Measurements from ENCODE around the gene ALDH2.
A peak's percentile ranks its signal among the peaks of the same experiment; 100 is the strongest.

The ALDH2 gene

DNA sequence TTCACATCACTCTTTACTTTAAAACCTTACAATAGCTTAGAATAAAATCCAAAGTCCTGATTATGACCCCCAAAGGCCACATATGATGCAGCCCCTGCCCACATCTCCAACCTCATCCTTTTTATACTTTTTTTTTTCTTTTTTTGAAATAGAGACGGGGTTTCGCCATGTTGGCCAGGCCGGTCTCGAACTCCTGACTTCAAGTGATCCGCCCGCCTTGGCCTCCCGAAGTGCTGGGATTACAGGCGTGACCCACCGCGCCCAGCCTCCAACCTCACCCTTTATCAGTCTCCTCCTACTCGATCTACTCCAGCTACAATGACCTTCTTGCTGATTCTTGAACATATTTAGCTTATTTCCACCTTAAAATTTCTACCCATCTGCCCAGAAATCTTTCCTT is 74.1 kb downstream of the ALDH2 start:
- H3K36me3 ChIP-seq (ENCODE audit: control insufficient read depth in 1 of 2, insufficient read depth in 2 of 2, low read length in 2 of 2): peaks cover 4 to 16% of the 10 kb centered on the region in 2 donors
- H3K27ac ChIP-seq (ENCODE audit: low read depth, low read length): no peak overlapping the region
- H3K9me3 ChIP-seq (ENCODE audit: control insufficient read depth in 1 of 2, low read length in 2 of 2): no peaks in the 10 kb centered on the region
- H3K4me3 ChIP-seq (ENCODE audit: low read depth in 1 of 2, low read length in 2 of 2): peak overlapping the region; percentile 85 to 92
- peak overlapping the region; percentile 80 to 84 for H3K9ac ChIP-seq (ENCODE audit: low read depth in 1 of 2, low read length in 2 of 2)
- no peaks in the 10 kb centered on the region for H3K27me3 ChIP-seq (ENCODE audit: control insufficient read depth in 1 of 2, insufficient read depth in 2 of 2, low read length in 2 of 2)
- peaks cover 25 to 36% of the 10 kb centered on the region in 2 donors for H3K4me1 ChIP-seq (ENCODE audit: control insufficient read depth in 1 of 2, insufficient read depth in 2 of 2, low read length in 2 of 2)

DNA sequence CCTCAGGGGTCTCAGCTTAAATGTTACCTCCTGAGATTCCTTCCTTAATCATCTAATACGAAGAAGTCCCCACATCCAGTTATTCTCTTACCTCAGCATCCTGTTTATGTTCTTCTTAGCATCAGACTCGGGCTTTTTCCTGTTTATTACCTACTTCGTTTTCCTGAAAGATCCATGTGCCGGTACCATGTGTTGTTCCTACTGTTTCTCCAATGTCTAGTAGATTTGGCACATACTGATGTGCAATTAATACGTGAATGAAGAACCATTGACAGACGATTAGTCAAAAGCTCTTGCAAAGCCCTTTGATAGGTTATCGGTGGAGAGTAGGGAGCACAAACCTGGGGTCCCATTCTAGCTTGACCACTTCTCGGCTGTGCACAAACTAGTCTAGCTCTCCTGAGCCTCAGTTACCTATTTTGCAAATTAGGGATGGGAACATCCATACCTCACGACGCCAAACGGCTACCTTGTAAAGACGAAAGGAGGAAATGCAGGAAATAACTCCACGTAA is 74.6 kb downstream of the ALDH2 start:
- Histone ChIP-seq H3K4me3 (ENCODE audit: low read depth in 1 of 2, low read length in 2 of 2) (peak overlapping the region; percentile 85 to 92), H3K36me3 (ENCODE audit: control insufficient read depth in 1 of 2, insufficient read depth in 2 of 2, low read length in 2 of 2) (peaks cover 4 to 16% of the 10 kb centered on the region in 2 donors), H3K27me3 (ENCODE audit: control insufficient read depth in 1 of 2, insufficient read depth in 2 of 2, low read length in 2 of 2) (no peaks in the 10 kb centered on the region), H3K9ac (ENCODE audit: low read depth in 1 of 2, low read length in 2 of 2) (peak overlapping the region; percentile 80 to 84), H3K27ac (ENCODE audit: low read depth, low read length) (peak overlapping the region; percentile 98), H3K4me1 (ENCODE audit: control insufficient read depth in 1 of 2, insufficient read depth in 2 of 2, low read length in 2 of 2) (peaks cover 25 to 36% of the 10 kb centered on the region in 2 donors), H3K9me3 (ENCODE audit: control insufficient read depth in 1 of 2, low read length in 2 of 2) (no peaks in the 10 kb centered on the region)

DNA sequence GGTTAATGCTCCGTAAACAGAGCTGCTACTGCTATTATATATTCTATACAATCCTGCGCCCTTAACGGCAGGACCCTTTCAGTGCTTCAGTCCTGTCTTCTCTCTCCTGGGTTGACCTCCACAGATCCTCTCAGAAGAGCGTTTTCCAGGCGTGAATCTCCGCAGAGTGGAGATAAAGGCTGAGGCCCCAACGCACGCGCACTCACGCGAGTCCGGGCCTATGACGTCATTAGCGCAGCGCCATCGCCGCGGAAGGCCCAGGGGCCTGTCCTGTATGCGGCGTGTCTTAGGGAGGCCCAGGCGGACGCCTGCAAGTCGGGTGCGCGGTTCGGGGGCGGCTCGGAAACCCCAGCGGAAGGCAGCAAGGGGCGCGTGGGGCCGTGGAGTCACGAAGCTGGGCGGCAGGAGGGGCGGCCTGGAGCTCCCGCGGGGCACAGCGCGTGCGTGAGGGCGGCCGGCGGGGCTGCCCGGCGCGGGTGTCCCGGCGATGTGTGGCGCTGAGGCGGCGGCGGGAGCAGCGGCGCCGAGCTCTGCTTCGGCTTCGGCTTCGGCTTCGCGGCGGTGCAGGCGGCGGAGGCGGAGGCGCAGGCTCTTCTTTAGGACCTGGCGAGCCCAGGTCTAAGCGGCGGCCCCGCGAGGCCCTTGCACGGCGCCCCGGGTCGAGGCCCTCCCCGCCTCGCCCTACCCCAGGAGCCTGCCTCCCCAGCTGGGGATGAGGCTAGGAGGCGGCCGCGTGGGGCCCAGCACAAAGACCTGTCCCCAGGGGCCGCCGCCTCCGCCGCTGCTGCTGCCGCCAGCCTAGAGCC is 75.2 kb downstream of the ALDH2 start, which contains the start of gene MAPKAPK5:
Gene MAPKAPK5, plus strand, starts transcription at position 479 of the 806 bp plus-strand sequence. CDS start 506 bp downstream, outside the sequence.
- Histone ChIP-seq H3K4me1 (ENCODE audit: control insufficient read depth in 1 of 2, insufficient read depth in 2 of 2, low read length in 2 of 2) (peaks cover 25 to 36% of the 10 kb centered on the region in 2 donors), H3K4me3 (ENCODE audit: low read depth in 1 of 2, low read length in 2 of 2) (peak within 1 kb of the TSS; percentile 85 to 92), H3K9me3 (ENCODE audit: control insufficient read depth in 1 of 2, low read length in 2 of 2) (no peaks in the 10 kb centered on the region), H3K27me3 (ENCODE audit: control insufficient read depth in 1 of 2, insufficient read depth in 2 of 2, low read length in 2 of 2) (no peaks in the 10 kb centered on the region), H3K36me3 (ENCODE audit: control insufficient read depth in 1 of 2, insufficient read depth in 2 of 2, low read length in 2 of 2) (peaks cover 4 to 16% of the 10 kb centered on the region in 2 donors), H3K9ac (ENCODE audit: low read depth in 1 of 2, low read length in 2 of 2) (peak within 1 kb of the TSS; percentile 84 to 89), H3K27ac (ENCODE audit: low read depth, low read length) (peak within 1 kb of the TSS; percentile 98)

DNA sequence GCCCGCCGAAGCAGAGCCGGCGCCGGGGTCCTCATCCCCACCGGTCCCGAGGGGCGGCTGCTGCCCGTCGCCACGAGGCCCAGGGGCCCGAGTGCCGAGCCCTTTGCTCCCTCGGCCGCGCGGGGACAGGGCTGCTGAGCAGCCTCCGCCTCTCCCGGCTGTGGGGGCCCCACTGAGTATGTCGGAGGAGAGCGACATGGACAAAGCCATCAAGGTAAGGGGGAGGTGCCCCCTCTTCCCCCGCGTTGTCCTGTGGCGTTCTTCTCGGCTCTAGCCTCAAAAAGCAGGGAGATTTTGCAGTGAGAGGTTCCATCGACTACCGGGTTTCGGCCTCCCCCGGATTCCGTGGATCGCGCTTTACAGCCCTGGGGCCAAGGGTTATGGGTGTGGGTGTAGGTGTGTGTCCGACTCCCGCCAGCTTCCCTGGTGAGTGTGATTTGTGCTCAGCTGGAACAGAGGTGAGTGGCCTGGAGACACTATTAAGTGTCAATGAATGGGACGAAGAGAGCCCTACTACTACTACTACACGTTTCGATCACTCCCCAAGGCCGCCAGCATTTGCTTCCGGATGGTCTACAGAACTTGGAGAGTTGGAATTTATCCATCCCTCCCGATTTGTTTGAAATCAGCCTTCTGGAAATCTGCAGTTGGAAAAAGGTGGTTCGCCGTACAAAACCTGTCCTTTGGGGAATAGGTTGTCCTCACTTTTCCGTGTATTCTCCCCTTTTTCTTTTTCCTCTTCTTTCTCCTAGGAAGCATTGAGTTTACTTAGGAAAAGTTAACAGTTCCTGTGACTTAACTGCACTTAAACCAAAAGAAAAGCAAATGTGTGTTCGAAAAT is 76.0 kb downstream of the ALDH2 start:
- peak overlapping the region; percentile 85 to 92 for H3K4me3 ChIP-seq (ENCODE audit: low read depth in 1 of 2, low read length in 2 of 2)
- peak overlapping the region; percentile 98 for H3K27ac ChIP-seq (ENCODE audit: low read depth, low read length)
- peaks cover 25 to 36% of the 10 kb centered on the region in 2 donors for H3K4me1 ChIP-seq (ENCODE audit: control insufficient read depth in 1 of 2, insufficient read depth in 2 of 2, low read length in 2 of 2)
- H3K27me3 ChIP-seq (ENCODE audit: control insufficient read depth in 1 of 2, insufficient read depth in 2 of 2, low read length in 2 of 2): no peaks in the 10 kb centered on the region
- H3K9ac ChIP-seq (ENCODE audit: low read depth in 1 of 2, low read length in 2 of 2): peak overlapping the region; percentile 84 to 89
- H3K36me3 ChIP-seq (ENCODE audit: control insufficient read depth in 1 of 2, insufficient read depth in 2 of 2, low read length in 2 of 2): peaks cover 4 to 16% of the 10 kb centered on the region in 2 donors
- no peaks in the 10 kb centered on the region for H3K9me3 ChIP-seq (ENCODE audit: control insufficient read depth in 1 of 2, low read length in 2 of 2)

DNA sequence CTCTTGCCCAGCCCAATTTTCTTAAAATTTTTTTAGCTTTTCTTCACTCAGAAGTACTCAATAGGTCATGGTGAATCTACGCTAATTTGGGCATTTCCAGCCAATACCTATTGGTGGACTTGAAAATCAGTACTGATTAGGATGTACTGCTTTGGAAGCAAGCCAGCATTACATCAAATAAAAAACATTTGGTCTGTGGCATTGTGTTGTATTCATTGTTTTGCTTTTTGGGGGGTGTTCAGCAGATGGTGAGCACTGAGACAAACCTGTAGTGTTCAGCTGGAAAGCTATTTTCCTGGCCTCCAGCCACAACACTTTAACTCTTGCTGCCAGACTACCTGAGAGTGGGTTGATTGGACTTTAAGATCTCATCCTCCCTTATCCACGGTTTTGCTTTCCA is 79.3 kb downstream of the ALDH2 start:
- H3K36me3 ChIP-seq (ENCODE audit: control insufficient read depth in 1 of 2, insufficient read depth in 2 of 2, low read length in 2 of 2): peaks cover 0 to 4% of the 10 kb centered on the region in 2 donors

DNA sequence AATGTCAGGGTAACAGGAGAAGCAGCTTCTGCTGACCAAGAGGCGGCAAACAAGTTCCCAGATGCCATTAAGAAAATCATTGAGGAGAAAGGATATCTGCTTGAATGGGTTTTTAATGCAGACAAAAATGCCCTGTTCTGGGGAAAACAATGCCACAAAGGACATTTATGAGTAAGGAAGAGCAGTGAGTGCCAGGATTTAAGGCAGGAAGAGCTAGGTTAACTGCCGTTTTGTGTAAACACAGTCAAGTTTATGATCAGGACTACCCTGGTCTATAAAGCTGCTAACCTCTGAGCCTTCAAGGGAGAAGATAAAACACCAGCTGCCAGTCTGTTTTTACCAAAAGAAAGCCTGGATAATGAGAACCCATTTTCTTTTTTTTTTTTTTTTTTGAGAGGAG is 83.8 kb downstream of the ALDH2 start:
- Histone ChIP-seq H3K4me3 (ENCODE audit: low read depth in 1 of 2, low read length in 2 of 2) (no peak overlapping the region), H3K27ac (ENCODE audit: low read depth, low read length) (no peak overlapping the region), H3K4me1 (ENCODE audit: control insufficient read depth in 1 of 2, insufficient read depth in 2 of 2, low read length in 2 of 2) (no peaks in the 10 kb centered on the region), H3K9ac (ENCODE audit: low read depth in 1 of 2, low read length in 2 of 2) (no peak overlapping the region), H3K9me3 (ENCODE audit: control insufficient read depth in 1 of 2, low read length in 2 of 2) (no peaks in the 10 kb centered on the region), H3K27me3 (ENCODE audit: control insufficient read depth in 1 of 2, insufficient read depth in 2 of 2, low read length in 2 of 2) (no peaks in the 10 kb centered on the region), H3K36me3 (ENCODE audit: control insufficient read depth in 1 of 2, insufficient read depth in 2 of 2, low read length in 2 of 2) (no peaks in the 10 kb centered on the region)

More for the DNA sequence above, 79.3 kb downstream of the ALDH2 start:
- Histone ChIP-seq H3K27me3 (ENCODE audit: control insufficient read depth in 1 of 2, insufficient read depth in 2 of 2, low read length in 2 of 2) (no peaks in the 10 kb centered on the region), H3K4me1 (ENCODE audit: control insufficient read depth in 1 of 2, insufficient read depth in 2 of 2, low read length in 2 of 2) (peaks cover 14 to 21% of the 10 kb centered on the region in 2 donors), H3K4me3 (ENCODE audit: low read depth in 1 of 2, low read length in 2 of 2) (no peak overlapping the region), H3K9me3 (ENCODE audit: control insufficient read depth in 1 of 2, low read length in 2 of 2) (no peaks in the 10 kb centered on the region), H3K27ac (ENCODE audit: low read depth, low read length) (no peak overlapping the region), H3K9ac (ENCODE audit: low read depth in 1 of 2, low read length in 2 of 2) (no peak overlapping the region)

DNA sequence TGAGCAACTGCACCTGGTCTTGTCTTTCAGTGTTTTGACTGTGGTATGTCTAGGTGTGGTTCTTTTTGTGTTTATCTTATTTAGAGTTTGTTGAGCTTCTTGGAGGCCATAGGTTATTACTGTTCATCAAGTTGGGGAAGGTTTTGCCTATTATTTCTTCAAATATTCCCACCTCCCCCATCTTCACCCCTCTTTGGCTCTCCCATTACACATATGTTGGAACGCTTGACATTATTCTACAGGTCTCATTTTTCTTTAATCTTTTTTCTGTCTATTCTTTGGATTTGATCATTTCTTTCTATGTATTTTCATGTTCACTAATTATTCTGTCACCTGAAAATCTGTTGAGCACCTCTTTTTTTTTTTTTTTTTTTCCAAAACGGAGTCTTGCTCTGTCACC is 91.5 kb downstream of the ALDH2 start:
- Histone ChIP-seq H3K9ac (ENCODE audit: low read depth in 1 of 2, low read length in 2 of 2) (no peak overlapping the region), H3K27ac (ENCODE audit: low read depth, low read length) (no peak overlapping the region), H3K36me3 (ENCODE audit: control insufficient read depth in 1 of 2, insufficient read depth in 2 of 2, low read length in 2 of 2) (no peaks in the 10 kb centered on the region), H3K4me3 (ENCODE audit: low read depth in 1 of 2, low read length in 2 of 2) (no peak overlapping the region), H3K4me1 (ENCODE audit: control insufficient read depth in 1 of 2, insufficient read depth in 2 of 2, low read length in 2 of 2) (no peaks in the 10 kb centered on the region), H3K9me3 (ENCODE audit: control insufficient read depth in 1 of 2, low read length in 2 of 2) (no peaks in the 10 kb centered on the region), H3K27me3 (ENCODE audit: control insufficient read depth in 1 of 2, insufficient read depth in 2 of 2, low read length in 2 of 2) (no peaks in the 10 kb centered on the region)

DNA sequence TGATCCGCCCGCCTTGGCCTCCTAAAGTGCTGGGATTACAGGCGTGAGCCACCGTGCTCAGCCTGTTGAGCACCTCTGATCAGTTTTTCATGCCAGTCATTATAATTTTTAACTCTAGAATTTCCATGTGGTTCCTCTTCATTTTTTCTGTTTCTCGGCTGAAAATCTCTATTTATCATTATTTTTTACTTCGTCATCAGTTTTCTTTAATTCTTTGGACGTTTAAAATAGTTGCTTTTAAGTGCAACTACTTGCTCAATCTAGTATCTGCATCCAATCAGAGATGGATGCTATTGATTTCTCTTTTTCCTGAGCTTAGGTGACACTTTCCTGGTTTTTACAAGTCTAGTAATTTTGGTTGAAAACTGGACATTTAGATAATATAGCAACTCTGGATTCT is 92.0 kb downstream of the ALDH2 start:
- Histone ChIP-seq H3K36me3 (ENCODE audit: control insufficient read depth in 1 of 2, insufficient read depth in 2 of 2, low read length in 2 of 2) (no peaks in the 10 kb centered on the region), H3K27ac (ENCODE audit: low read depth, low read length) (no peak overlapping the region), H3K27me3 (ENCODE audit: control insufficient read depth in 1 of 2, insufficient read depth in 2 of 2, low read length in 2 of 2) (no peaks in the 10 kb centered on the region), H3K9ac (ENCODE audit: low read depth in 1 of 2, low read length in 2 of 2) (no peak overlapping the region), H3K9me3 (ENCODE audit: control insufficient read depth in 1 of 2, low read length in 2 of 2) (no peaks in the 10 kb centered on the region), H3K4me1 (ENCODE audit: control insufficient read depth in 1 of 2, insufficient read depth in 2 of 2, low read length in 2 of 2) (no peaks in the 10 kb centered on the region), H3K4me3 (ENCODE audit: low read depth in 1 of 2, low read length in 2 of 2) (no peak overlapping the region)

DNA sequence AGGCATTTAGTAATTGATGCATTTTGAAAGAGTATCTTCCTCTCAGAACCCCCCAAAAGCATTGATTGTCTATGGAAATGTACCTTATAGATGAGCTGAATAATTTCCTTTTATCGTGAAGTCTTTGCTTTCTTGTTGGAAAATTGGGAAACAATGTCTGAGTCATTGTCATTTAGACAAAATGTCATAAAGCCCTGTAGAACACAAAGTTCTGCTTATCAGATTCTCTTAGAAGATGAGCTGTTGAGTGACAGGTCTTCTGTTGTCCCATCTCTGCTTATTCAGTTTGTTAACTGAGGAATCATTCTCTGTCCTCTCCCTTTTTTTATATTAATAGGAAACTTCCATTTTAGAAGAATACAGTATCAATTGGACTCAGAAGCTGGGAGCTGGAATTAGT is 98.2 kb downstream of the ALDH2 start:
- Histone ChIP-seq H3K9ac (ENCODE audit: low read depth in 1 of 2, low read length in 2 of 2) (no peak overlapping the region), H3K9me3 (ENCODE audit: control insufficient read depth in 1 of 2, low read length in 2 of 2) (no peaks in the 10 kb centered on the region), H3K27me3 (ENCODE audit: control insufficient read depth in 1 of 2, insufficient read depth in 2 of 2, low read length in 2 of 2) (no peaks in the 10 kb centered on the region), H3K4me1 (ENCODE audit: control insufficient read depth in 1 of 2, insufficient read depth in 2 of 2, low read length in 2 of 2) (no peaks in the 10 kb centered on the region), H3K4me3 (ENCODE audit: low read depth in 1 of 2, low read length in 2 of 2) (no peak overlapping the region), H3K36me3 (ENCODE audit: control insufficient read depth in 1 of 2, insufficient read depth in 2 of 2, low read length in 2 of 2) (peaks cover 25 to 46% of the 10 kb centered on the region in 2 donors), H3K27ac (ENCODE audit: low read depth, low read length) (no peak overlapping the region)

Data from duodenal mucosa (tissue), 2 donors.